NAMALWA (cell line): ENCODE results near the gene MLLT1.

Experiments used
- DNase-seq: peaks from one replicate; pipeline ENCODE4 v3.0.0-alpha.2; 2015; ENCODE audit warnings: low spot score

Gene MLLT1

GRCh38 chr19:6258812-6259311, 20.9 kb downstream of the MLLT1 start:
- DNase-seq, result no peak

- no peak for DNase-seq
Measured at GRCh38 chr19:6253954-6254733, 25.6 kb downstream of the MLLT1 start.

- no peak for DNase-seq
Measured at GRCh38 chr19:6252066-6252465, 27.7 kb downstream of the MLLT1 start.

- DNase-seq, result no peak
Measured at GRCh38 chr19:6250909-6251308, 28.9 kb downstream of the MLLT1 start.

- DNase-seq, result no peak
Measured at GRCh38 chr19:6250024-6250615, 29.7 kb downstream of the MLLT1 start.

- no peak for DNase-seq
Measured at GRCh38 chr19:6249296-6249695, 30.5 kb downstream of the MLLT1 start.

GRCh38 chr19:6248844-6249243, 30.9 kb downstream of the MLLT1 start:
- no peak for DNase-seq

GRCh38 chr19:6248341-6248740, 31.4 kb downstream of the MLLT1 start:
- no peak for DNase-seq

GRCh38 chr19:6247007-6247288, 32.8 kb downstream of the MLLT1 start:
- no peak for DNase-seq

- DNase-seq, result no peak
Measured at GRCh38 chr19:6246174-6247006, 33.4 kb downstream of the MLLT1 start.

- no peak for DNase-seq
Measured at GRCh38 chr19:6242677-6243076, 37.1 kb downstream of the MLLT1 start.

- no peak for DNase-seq
Measured at GRCh38 chr19:6241680-6242377, 37.9 kb downstream of the MLLT1 start.

- DNase-seq, result no peak
Measured at GRCh38 chr19:6241056-6241455, 38.7 kb downstream of the MLLT1 start.

GRCh38 chr19:6239871-6240676, 39.7 kb downstream of the MLLT1 start:
- DNase-seq, result no peak

- no peak for DNase-seq
Measured at GRCh38 chr19:6239401-6239844, 40.4 kb downstream of the MLLT1 start.

- DNase-seq, result no peak
Measured at GRCh38 chr19:6238643-6239281, 41.0 kb downstream of the MLLT1 start.

- no peak for DNase-seq
Measured at GRCh38 chr19:6238256-6238642, 41.5 kb downstream of the MLLT1 start.

GRCh38 chr19:6236310-6237291, 43.2 kb downstream of the MLLT1 start:
- no peak for DNase-seq

- no peak for DNase-seq
Measured at GRCh38 chr19:6235031-6235951, 44.5 kb downstream of the MLLT1 start.
